Measurements from ENCODE around the gene PKNOX2.

PKNOX2 gene, protein sequence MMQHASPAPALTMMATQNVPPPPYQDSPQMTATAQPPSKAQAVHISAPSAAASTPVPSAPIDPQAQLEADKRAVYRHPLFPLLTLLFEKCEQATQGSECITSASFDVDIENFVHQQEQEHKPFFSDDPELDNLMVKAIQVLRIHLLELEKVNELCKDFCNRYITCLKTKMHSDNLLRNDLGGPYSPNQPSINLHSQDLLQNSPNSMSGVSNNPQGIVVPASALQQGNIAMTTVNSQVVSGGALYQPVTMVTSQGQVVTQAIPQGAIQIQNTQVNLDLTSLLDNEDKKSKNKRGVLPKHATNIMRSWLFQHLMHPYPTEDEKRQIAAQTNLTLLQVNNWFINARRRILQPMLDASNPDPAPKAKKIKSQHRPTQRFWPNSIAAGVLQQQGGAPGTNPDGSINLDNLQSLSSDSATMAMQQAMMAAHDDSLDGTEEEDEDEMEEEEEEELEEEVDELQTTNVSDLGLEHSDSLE

DNA sequence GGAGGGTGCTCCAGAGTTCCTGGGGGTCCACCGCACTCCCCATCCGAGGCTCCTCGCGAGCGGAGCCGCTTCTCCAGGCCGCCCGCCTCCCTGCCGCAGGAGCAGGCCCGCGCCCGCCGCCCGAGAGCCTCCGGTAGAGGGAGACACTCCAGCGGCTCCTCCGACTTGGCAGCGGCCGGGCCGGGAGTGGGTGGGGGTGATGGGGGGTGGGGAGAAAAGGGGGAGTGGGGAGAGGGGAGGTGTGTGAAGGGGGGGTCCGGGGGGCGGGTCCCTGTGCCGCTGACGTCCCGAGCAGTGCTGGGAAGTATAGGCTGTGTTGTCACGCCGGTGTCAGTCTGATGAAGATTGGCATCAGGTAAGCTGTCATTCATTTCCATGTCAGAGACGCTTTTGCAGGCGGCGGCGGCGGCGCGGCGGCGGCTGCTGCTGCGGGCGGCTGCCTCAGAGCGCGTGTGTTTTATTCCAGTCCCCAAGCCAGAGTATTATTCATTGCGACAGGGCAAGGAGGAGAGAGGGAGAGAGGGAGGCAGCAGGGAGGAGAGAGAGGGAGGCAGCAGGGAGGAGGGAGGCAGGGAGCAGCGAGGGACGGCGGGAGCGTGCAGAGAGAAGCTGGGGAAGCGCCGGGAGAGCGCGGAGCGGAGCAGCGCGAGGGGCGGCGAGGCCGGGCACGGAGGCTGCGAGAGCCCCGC, at the start of gene PKNOX2:
Gene PKNOX2 (plus strand): TSS at position 330 of the 689 bp plus-strand sequence. CDS start 186,555 bp downstream, outside the sequence.
- DNase-seq, result peak; percentile 87

DNA sequence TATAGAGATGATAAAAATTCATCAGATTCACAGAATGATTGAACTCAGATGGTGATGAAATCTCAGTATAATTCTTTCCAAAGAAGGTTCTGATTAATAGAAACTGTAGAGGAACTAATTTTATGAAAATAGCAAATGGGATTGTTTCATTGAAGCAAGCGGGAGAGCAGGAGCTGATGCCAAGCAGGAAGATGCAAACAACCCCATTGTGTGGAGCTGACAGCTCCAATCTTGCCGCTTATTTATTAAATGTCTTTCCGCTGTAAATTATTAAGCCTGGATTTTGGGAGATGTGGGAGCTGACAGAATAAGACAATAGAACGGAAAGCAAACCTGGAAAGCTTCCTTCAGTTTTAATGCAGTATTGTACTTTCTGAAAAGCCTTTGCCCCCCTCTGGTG, 47.1 kb upstream of the PKNOX2 start:
- DNase-seq, result no peak

DNA sequence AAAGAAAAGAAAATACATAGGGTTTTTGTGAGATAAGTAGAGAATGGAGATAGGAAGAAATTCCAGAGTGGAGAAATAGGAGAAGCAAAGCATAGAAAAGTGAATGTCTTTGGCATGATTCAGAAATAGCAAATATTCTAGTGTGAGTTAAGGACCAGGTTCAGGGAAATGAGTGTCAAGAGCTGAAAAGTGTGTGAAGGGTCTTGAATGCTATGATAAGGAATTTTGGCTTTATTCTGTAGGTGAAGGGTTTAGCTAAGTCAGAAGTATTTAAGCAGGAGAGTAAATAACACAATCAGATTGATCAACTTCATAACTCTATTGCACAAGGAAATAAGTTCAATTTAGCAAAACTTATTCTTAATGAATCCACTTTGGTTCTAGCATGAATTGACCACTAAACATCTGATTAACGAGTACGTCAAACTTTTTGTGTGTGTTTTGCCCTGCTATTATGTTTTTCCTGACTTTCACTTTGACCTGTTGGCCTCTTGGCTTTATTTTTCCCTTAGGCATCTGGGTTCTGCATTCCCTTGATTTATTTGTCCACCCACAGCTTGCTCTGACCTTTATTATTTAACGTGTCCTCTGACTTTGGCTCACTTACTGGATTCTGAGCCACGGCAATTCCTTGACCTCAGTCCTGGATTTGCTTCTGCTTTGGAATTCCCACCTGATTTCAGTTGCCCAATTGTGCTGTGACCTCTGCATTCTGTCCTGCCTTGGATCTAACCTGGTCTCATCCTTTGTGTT, 41.2 kb upstream of the PKNOX2 start:
- DNase-seq, result no peak

DNA sequence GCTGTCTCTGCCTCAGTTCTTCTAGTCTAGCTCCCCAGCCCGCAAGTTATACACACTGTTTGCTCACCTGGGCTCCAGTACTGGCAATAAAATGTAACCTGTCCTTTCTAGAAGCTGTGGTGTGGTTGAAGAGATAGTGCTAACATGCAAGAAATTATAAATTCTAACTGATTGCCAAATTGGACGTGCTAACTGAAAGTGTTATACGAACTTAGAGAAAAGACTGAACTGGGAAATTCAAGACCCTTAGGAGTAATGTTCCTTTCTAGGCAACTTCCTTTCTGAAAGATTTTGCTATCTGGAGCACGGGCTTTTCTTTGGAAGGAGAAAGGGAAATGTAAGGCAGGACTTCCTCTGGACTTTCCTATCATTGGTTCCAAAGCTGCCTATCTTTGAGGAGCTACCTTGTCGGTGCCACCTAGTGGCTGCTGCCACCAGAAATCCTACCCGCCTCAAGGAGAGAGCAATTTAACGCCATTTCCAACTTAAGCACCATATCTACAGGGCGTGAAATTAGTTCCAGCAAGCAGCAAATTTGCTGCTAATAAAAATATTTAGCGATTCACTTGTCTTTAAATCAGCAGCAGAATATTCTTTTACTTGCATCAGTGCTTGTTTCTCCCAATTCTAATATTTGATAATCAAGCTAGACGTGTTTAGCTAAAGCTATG, 40.5 kb upstream of the PKNOX2 start:
- DNase-seq, result no peak

DNA sequence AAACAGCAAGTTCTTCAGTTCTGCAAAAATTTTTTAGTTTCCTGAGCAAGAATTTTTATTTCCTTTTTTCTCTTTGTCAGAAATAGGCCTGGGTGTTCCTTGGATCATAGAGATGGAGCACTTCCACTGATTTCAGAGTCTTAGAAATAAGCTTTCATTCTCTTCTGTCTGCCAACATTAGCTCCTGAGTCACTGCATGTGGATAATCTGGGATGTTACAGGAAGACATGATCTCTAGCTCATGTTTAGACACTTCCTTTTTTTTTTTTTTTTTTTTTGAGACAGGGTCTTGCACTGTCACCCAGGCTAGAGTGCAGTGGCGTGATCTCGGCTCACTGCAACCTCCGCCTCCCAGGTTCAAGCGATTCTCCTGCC, 39.9 kb upstream of the PKNOX2 start:
- DNase-seq, result no peak

DNA sequence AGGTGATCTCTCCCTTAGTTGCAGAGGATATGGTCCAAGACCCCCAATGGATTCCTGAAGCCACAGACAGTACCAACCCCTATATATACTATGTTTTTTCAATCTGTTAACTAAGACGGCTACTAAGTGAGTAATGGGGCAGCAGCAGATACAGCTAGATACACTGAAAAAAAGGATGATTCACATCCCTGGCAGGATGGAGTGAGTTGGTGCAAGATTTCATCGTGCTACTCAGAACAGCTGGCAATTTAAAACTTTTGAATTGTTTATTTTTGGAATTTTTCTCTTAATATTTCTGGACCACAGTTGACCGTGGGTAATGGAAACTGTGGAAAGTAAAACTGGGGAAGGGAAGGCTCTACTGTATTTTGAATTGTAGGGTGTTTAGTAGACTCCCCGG, 36.1 kb upstream of the PKNOX2 start:
- no peak for DNase-seq

DNA sequence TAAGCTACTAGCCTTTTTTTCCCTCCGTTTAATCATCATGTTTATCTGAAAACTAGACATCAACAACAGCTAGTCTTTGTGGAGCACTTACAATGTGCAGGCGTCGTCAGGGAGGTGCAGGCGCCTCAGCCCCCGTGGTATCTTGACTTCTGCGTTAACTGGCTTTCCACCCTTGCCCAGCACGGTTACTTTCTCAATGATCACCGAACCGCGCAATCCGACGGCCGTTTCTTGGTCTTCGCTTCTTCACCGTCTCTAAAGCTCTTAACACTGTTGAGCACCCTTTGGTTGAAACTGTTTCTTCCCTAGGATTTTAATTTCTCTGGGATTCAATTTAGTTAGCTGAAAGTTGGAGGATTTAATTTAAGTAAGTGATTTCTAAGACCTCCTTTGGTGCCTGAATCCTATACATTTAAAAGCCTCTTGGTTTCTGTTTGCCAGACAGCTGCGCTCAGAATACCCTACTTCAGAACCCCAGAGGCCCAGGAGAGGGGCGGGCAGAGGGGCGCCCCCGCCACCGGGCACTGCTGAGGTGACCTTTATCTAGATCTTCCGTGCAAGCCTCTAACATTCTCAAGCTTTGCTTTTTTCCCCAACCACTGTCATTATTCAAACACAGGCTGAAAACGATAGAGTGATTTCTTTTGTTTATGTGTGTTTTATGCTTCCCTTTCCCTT, 35.1 kb upstream of the PKNOX2 start:
- no peak for DNase-seq

DNA sequence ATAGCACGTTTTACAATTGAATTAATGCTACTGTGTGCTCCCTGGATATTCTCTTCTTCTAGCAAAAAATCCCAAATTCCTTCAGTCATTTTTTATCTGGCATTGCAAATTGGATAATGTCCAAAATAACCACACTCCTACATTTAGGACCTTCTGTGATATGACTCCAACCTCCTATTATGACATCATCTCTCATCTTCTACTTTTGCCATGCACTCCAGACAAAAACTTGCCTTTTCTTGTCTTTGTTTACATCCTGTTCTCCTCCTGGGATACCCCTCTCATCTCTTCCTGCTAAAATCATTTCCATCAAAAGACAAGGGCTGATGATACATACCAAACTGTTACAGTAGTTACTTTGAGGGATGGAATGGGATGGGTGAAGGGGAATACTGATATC, 32.5 kb upstream of the PKNOX2 start:
- DNase-seq, result no peak

DNA sequence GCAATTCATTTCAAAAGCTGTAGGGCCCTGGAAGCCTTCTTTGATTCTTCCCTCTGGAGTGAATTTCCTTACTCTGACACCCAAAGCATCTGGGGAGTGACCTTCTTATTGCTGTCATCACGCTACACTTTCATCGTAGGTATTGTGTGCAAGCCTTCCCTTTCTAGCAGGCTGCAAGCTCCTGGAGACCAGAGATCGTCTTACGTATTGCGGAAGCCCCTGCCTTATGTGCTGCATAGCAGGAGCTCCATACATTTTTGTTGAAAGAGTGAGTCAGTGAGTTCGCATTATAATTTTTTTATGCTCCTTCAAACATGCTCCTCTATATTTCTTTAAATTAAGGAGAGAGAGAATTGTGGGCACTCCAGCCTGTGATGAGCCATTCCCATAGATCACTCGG, 32.0 kb upstream of the PKNOX2 start:
- DNase-seq, result no peak

DNA sequence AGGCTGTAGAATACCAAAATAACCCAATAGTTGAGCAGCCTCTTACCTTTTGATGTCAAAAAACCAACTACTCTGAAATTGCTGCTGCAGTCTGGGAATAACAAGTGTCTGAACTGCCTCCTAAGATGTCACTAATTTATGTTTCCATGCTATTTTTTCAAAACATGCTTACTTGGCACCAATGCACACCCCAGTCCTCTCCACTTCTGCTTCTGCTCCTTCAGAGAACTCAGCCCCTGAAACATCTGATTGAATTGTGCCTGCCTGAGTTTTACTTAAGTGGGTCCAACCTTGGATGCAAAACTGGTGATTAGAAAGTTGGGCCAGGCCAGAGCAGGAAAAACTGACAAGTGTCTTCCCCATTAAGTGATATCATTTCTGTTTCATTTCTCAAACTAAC, 28.6 kb upstream of the PKNOX2 start:
- no peak for DNase-seq

DNA sequence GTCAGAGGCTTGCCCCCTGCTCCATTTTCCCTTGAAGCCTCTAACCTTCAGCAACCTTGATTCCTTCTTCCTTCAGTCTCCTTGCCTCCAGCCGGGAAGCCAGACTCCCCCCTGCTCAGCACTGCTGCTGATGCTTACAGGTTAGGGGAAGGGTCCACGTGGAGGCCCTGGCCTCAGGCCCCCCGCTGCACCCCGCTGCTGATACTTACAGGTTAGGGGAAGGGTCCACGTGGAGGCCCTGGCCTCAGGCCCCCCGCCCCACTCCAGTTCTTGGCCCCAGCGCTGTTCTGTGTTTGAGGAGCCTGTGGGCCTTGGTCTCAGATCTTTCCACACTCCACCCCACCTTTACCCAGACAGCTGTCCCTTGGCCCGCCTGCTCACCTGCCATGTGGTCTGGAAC, 25.6 kb upstream of the PKNOX2 start:
- no peak for DNase-seq

DNA sequence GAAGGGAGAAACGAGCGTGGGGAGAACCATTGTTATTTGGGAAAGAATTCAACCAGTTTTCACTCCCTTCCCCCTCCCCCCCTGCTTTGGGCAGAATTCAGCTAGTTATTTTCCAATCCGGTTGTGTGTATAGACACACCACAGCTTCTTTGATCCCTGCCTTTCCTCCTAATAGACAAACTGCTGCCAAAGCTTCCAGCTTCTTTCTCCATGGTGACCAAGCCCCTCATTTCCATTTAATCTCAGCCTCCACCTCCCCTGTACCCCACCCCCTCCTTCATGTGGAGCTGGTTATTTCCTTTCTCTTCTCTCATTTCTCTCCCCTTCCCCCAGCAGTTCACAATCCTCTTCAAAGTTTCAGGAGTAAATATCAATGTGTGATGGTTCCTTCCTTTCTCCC, 24.8 kb upstream of the PKNOX2 start:
- DNase-seq, result no peak

DNA sequence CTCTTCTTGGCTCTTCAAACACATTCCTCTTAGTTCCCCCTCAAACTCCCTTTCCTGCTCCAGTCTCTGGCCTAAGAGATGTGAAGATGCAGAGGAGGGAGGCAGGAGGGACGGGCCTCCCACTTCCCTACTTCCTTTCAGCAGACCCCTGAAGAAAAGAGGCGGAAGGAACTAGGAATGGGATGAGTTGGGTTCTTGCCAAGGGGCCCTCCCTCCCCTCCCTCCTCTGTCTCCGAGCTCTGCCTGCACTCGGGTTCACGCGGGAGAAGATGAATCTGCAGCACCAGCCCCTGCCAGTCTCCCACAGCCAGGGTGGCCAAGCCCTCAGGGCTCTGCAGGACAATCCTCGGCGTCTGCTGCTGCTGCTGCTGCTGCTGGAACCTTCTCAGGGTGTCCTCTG, 24.3 kb upstream of the PKNOX2 start:
- no peak for DNase-seq

DNA sequence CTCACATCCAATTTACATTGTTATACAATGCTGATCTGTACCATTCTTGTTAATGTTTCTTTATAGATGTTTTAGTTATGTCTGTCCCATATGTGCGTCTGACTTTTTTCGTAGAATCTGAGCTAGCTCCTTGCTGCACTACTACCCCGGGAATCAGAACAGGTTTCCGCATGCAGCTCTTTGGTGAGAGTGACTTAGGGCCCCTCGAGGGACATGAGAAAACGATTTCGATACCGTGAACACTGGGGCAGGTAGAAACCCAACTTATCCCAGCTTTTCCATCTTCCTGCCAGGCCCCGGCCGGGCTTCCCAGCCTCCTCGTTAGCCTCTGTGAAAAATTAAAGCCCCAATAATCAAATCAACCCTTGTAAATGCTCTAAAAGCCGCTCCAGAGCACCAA, 23.4 kb upstream of the PKNOX2 start:
- no peak for DNase-seq

DNA sequence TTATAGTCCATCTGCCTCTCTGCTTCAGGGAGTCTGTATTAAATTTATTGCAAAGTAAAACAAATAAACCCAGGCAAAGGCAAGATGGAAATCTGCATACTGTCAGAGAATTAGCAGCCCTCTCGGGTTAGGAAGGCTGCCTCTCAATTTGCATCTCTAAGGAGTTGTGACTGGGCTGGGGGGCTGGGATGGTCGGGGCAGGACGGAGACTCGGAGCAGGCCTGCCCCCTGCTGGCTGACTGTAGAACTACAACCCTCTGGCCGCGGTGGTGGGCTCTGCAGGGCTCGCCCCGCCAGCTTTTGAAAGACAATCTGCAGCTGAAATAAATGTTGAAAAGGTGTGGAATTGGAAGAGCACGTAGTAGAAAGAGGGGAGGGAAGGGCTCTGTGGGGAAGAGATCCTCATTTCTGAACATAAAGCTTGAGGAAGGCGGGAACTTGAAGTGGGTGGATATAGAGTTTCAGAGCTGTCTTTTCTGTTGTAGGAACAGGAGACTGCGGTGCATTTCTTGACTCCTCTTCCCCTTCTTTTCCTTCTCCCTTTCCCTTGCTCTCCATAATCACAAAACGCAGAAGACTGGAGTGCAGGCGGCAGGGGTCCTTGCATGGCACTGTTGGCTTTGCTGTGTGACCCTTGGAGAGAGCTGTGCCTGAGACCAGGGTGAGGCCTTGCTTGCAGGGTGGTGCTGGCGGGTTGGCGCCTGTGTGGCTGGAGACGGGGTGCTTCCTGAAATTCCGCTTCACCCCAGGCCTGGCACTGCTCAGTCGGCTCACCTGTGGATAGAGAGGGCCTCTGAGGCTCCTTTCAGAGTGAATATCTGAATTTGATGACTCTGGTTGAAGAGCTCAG, 22.6 kb upstream of the PKNOX2 start:
- peak; percentile 91 for DNase-seq

DNA sequence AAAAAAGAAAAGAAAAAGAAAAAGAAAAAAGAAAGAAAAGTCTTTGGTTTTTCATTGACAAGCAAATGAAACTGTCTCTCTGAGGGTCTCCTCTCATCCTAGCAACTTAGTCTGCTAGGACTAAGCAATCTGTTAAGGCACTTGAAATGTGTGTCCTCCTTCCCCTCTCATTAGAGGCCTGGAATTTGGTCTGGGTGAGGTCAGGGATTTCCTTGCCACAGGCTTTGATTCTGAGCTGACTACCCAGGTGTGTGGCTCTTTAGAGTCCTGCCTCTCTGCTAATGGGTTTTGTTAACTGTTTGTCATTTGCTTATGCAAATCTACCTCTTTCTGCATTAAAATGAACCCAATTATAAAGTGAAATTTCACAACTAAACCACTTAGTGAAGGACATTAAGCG, 18.3 kb upstream of the PKNOX2 start:
- DNase-seq, result no peak

DNA sequence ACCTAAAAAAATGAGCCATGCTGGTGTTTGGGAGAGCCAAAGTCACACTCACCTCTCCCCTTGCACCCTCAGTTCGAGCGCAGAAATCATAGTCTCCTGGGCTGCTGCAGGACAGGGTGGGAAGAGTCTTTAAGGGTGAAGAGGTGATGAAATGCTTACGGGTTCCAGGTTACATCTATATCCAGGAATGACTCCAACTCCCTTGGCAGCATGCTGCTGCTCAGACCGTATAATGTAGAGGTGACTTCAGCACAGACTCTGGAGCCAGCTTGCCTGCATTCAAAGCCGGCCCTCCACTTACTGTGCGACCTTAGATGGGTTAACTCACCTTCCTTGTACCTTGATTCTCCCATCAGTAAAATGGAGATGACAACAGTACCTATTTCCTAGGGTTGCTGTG, 17.3 kb upstream of the PKNOX2 start:
- DNase-seq, result no peak

DNA sequence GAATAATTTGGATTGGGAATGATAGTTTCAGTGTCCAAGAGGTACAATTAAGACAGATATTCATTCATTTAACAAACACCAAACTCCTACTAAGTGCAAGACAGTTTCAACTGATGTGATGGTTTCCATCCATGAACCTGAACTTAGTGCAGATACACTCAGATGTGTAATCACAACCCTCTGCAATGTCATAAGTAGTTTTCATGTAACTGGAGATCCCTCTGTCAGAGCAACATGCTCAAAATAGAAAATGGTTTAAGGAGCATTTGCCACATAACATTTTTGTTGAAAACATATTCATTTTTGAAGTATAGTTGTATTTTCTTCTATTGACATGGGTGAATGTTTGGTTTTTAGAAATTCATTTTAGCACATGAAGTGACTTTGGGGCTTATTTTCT, 16.5 kb upstream of the PKNOX2 start:
- DNase-seq, result no peak

DNA sequence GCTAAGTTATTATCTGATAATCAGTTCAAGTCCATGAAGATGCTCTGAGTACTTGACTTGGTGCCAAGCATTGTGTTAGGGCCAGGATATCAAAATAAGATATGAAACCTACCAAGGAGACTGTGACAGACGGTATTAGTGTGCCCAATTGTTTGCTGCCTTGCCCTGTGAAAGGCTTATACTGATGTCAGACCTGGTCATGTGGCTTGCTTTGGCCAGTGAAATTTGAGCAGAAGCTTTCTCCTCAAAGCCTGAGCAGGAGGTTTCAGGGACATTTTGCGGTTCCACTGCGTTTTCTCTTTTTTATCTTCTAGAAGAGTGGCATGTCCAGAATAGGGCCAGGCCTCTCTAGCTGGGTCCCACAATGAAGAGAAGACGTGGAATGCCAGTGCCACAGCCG, 15.8 kb upstream of the PKNOX2 start:
- no peak for DNase-seq

DNA sequence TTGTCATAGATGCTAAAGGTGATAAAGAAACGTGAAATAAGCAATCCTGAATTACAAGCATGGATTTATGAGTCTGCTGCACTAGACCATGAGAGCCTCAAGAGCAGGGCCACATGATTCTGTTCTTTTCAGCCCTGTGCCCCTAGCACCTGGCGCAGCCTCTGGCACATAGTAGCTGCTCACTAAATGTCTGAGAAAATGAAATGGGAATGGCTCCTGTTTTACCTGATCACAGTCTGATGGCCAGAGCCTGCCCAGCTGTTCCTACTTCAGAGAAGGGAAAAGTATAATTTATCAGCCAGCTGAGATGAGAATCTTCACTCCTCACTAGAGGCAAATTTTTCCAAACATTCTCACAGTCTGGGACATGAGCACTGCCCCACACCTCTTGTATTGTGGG, 10.7 kb upstream of the PKNOX2 start:
- no peak for DNase-seq

DNA sequence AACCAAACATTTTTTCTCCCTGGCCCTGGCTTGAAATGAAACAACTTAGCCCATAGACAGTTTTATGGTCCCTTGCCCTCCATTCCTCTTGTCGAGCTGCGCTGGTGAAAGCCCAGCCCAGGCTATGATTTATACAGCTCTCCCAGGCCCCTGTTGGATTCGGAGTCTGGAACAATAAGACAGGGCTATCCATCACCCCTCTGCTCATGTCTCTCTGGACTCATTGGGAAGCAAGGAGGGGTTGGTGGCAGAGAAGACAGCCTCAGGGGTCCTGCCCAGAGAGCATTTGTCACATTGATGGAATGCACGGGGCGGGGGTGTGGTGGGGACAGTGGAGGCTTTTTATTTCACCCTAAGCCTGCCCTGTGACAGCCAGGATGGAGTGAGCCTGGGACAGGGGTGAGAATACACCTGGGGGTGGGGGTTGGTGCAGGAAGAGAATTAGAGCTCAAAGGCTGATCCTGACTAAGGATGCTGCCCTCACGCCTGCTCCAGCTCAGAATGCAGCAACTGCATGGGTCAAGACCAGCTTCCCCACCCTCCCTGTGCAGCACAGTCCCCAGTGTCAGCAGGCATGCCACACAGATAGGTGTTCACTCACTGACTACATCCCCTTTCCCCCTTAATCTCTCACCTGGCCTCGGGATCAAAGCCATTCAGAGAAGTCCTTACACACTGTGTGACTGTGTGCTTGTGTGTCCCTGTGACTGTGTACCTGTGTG, 10.0 kb upstream of the PKNOX2 start:
- DNase-seq, result no peak

All from activated CD8-positive, alpha-beta memory T cell treated with anti-CD3 and anti-CD28 coated beads, Interleukin-2, amount 50 U/mL, for 48 hours (primary cell).